B cell (primary cell): ENCODE measurements around the gene M1AP. TPM values are rescaled to one million over a fixed set of nuclear protein-coding genes. Genes with fewer than 3 reads are reported as not detected.
A peak's percentile ranks its signal among the peaks of the same experiment; 100 is the strongest.

Experiments used
- ATAC-seq: fragments of 200-7000 bp; cut with Tn5 transposase; one replicate; pipeline ENCODE4 v1.10.0; 2021; ENCODE audit warnings: low read depth, mild to moderate bottlenecking, moderate number of reproducible peaks, moderate library complexity
- CTCF ChIA-PET: fragments of 350-600 bp; sonication (Branson Sonifier 250); formaldehyde crosslinking; loops from one replicate; lab custom pipeline; 2021; ENCODE audit warnings: antibody characterized with exemption, inconsistent platforms; lab: Charles Lee
- POLR2A ChIA-PET: fragments of 350-600 bp; sonication (Branson Sonifier 250); formaldehyde crosslinking; loops from one replicate; lab custom pipeline; 2021; ENCODE audit warnings: antibody characterized with exemption; lab: Charles Lee
- DNase-seq: peaks from one replicate; pipeline ENCODE4 v3.0.0; 2013
- H2AFZ ChIP-seq: 2 replicates; pipeline ENCODE4 v1.6.1; 2012; ENCODE audit warnings: mild to moderate bottlenecking, low read depth, low read length; ENCODE audit not compliant: insufficient read depth, poor library complexity, severe bottlenecking
- H3K27ac ChIP-seq, 2 donors: 1 replicate in 1 of 2; 2 replicates in 1 of 2; pipeline ENCODE4 v1.5.1; 2012 to 2013; ENCODE audit warnings: low read length in 2 of 2, mild to moderate bottlenecking in 2 of 2, moderate library complexity in 1 of 2
- H3K27me3 ChIP-seq, 4 experiments: fragments of 200-600 bp in 1 of 4; sonication (generic) in 1 of 4; replicated peaks in 1 of 4; 1 replicate in 2 of 4; 2 replicates in 2 of 4; pipeline versions ENCODE4 v1.6.1 to v1.7.0; 2013 to 2016; ENCODE audit warnings: low read length in 3 of 4, mild to moderate bottlenecking in 2 of 4, mixed read lengths in 1 of 4, moderate library complexity in 1 of 4; ENCODE audit not compliant: insufficient read depth in 4 of 4, control insufficient read depth in 3 of 4; ENCODE audit errors: control extremely low read depth in 1 of 4
- H3K36me3 ChIP-seq, 2 experiments: replicated peaks in 1 of 2; 1 replicate in 1 of 2; 2 replicates in 1 of 2; pipeline versions ENCODE4 v1.6.1 to v1.7.1; 2013; ENCODE audit warnings: low read length in 1 of 2; ENCODE audit not compliant: insufficient read depth in 2 of 2, control insufficient read depth in 1 of 2; ENCODE audit errors: control extremely low read depth in 1 of 2, extremely low read depth in 1 of 2
- H3K4me1 ChIP-seq, 2 donors: fragments of 200-600 bp in 1 of 2; sonication (generic) in 1 of 2; 1 replicate in 1 of 2; 2 replicates in 1 of 2; pipeline versions ENCODE4 v1.5.1 to v1.6.1; 2013 to 2017; ENCODE audit warnings: low read length in 2 of 2; ENCODE audit not compliant: control insufficient read depth in 2 of 2, insufficient read depth in 2 of 2
- H3K4me2 ChIP-seq: replicated peaks from 2 replicates; pipeline ENCODE3; 2012; ENCODE audit warnings: mild to moderate bottlenecking, low read depth, low read length; ENCODE audit not compliant: poor library complexity, severe bottlenecking
- H3K4me3 ChIP-seq, 5 experiments: fragments of 200-600 bp in 1 of 5; sonication (generic) in 1 of 5; 1 replicate in 3 of 5; 2 replicates in 2 of 5; pipeline versions ENCODE4 v1.5.1 to v1.7.0; 2011 to 2016; ENCODE audit warnings: low read length in 4 of 5, mild to moderate bottlenecking in 4 of 5, low read depth in 2 of 5, control low read depth in 1 of 5, moderate library complexity in 1 of 5; ENCODE audit not compliant: insufficient read depth in 1 of 5; ENCODE audit errors: control extremely low read depth in 1 of 5, extremely low read depth in 1 of 5
- H3K79me2 ChIP-seq: fragments of 200-600 bp; sonication (generic); one replicate; pipeline ENCODE4 v1.6.0; 2016; ENCODE audit warnings: low read length; ENCODE audit not compliant: control insufficient read depth, insufficient read depth
- H3K9ac ChIP-seq: fragments of 200-600 bp; sonication (generic); 2 replicates; pipeline ENCODE4 v1.6.1; 2017; ENCODE audit warnings: mild to moderate bottlenecking, low read length, moderate library complexity
- H3K9me3 ChIP-seq, 3 donors: one replicate each; pipeline versions ENCODE4 v1.6.1 to v1.7.1; 2013; ENCODE audit warnings: low read length in 2 of 3; ENCODE audit not compliant: control insufficient read depth in 2 of 3, insufficient read depth in 1 of 3; ENCODE audit errors: control extremely low read depth in 1 of 3
- H4K20me1 ChIP-seq: 2 replicates; pipeline ENCODE4 v1.6.0; 2012; ENCODE audit warnings: mild to moderate bottlenecking, low read length; ENCODE audit not compliant: insufficient read depth, control insufficient read depth, poor library complexity, severe bottlenecking
- H3K27ac Mint-ChIP-seq: one replicate; pipeline ENCODE4 v1.8.0; 2021; ENCODE audit warnings: mixed read lengths
- H3K27me3 Mint-ChIP-seq: one replicate; pipeline ENCODE4 v1.8.0; 2021; ENCODE audit warnings: mixed read lengths
- H3K4me1 Mint-ChIP-seq: one replicate; pipeline ENCODE4 v1.8.0; 2021; ENCODE audit warnings: mixed read lengths
- H3K4me3 Mint-ChIP-seq: one replicate; pipeline ENCODE4 v1.8.0; 2021; ENCODE audit warnings: mixed read lengths
- H3K9me3 Mint-ChIP-seq: one replicate; pipeline ENCODE4 v1.8.0; 2022; ENCODE audit warnings: mixed read lengths; ENCODE audit not compliant: insufficient read depth
- EZH2 ChIP-seq: IDR thresholded peaks from 2 replicates; pipeline ENCODE4 v1.6.1; 2012; ENCODE audit warnings: borderline replicate concordance, low read depth, mild to moderate bottlenecking, moderate library complexity, low read length; ENCODE audit not compliant: insufficient read depth, poor library complexity, severe bottlenecking
- WGBS: methylation state at CpG from one replicate; pipeline ENCODE4 v1.1.5; 2013; ENCODE audit warnings: missing lambda C conversion rate; ENCODE audit not compliant: insufficient coverage; 5-methylcytosine and 5-hydroxymethylcytosine counted together
- intact Hi-C: fragments of 100-400 bp; cut with micrococcal nuclease; formaldehyde crosslinking; loops from one replicate; pipeline ENCODE4 v1.10.0; 2022
- polyA plus RNA-seq: library from polyadenylated mRNA; depleted of rRNA; stranded (reverse); fragments of >200 nt; gene quantifications from 2 replicates; pipeline ENCODE4 v1.2.3, GENCODE V29; 2012
- total RNA-seq, 2 donors: library from RNA; stranded (reverse); fragments of 120-200 nt in 1 of 2; gene quantifications; 1 replicate in 1 of 2; 2 replicates in 1 of 2; pipeline versions ENCODE4 v1.2.3 to v1.2.4, GENCODE V29; 2013 to 2022
- TF ChIP-seq, protein P1 (sequence below): fragments of 200-600 bp; IDR thresholded peaks from one replicate; pipeline ENCODE4 v1.8.0; 2022; ENCODE audit warnings: antibody characterized with exemption, mild to moderate bottlenecking

The M1AP gene
- total and polyA plus RNA-seq, 2 donors (not counting 1 experiment from before 2014, with no cell fraction given): 0.15 TPM; not detected in 1

DNA sequence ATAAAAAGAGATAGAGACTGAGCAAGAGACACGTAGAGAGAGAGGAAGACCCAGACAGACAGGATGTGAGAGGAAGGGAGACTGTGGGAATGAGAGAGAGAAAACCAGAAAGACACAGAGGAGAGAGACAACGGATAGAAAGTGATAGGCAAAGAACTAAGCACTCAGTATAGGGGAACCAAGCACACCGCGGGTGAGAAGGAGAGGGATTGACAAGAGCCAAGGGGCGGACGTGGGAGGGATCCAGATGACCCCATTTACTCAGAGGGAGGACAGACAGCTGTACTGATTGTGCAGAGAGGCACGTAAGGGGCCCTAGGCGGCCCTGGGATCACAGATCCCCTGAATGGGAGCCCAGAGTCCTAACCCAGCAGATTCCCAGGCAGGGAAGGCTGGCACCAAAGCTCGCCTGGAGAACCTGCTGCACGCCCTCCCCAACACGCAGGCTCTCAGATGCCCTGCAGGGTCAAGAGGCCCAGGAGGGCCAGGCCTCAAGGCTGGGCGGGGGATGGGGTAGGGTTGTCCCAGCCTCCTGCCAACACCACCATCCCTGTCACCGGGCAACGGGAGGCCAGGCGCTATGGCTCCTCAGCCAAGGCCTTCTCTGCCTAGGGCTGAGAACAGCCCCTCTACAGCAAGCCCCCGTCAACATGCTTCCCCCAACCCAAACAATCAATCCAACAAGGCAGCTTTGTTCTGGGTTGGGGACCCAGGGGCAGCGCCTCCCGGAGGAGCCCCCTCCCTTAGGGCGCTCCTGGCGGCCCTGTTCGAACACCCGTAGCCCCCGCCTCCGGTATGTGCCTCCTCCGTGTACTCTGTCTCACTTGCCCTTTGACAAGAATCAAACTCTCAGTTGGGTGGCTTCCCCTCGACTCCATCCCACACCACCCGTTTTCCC is 95.0 kb downstream of the M1AP start:
- Histone ChIP-seq H3K4me2 (peak overlapping the region; percentile 97), H3K27ac (peak overlapping the region in 1 of 2 donors; percentile 76), H3K9ac (peak overlapping the region; percentile 96), H3K4me3 (peak overlapping the region in 2 of 5 experiments; percentile 73 to 99), H3K79me2 (peaks cover 11% of the 10 kb centered on the region), H3K27me3 (peaks cover 0 to 22% (median 13%) of the 10 kb centered on the region in 4 experiments), H3K36me3 (peaks cover 0 to 15% of the 10 kb centered on the region in 2 experiments), H4K20me1 (peaks cover 15% of the 10 kb centered on the region), H2AFZ (peak overlapping the region; percentile 97), H3K9me3 (no peaks in the 10 kb centered on the region), H3K4me1 (peaks cover 23 to 45% of the 10 kb centered on the region in 2 donors)
- intact Hi-C loops: loop anchor here (10.0 kb wide), 1 partner anchor 158 kb away; no protein-coding TSS in a partner anchor
- CTCF ChIA-PET: interaction anchor here (1.5 kb wide), 1 partner anchor 47 kb away, joined by 4 read pairs; no protein-coding TSS in a partner anchor
- H3K27ac Mint-ChIP-seq: peak overlapping the region; percentile 83
- DNase-seq (peak; percentile 35), ATAC-seq (no peak)
- POLR2A ChIA-PET: interaction anchor here (1.0 kb wide), 1 partner anchor 22 kb away, joined by 4 read pairs; no protein-coding TSS in a partner anchor
- no peak for TF ChIP-seq EZH2
- TF ChIP-seq, protein P1, sequence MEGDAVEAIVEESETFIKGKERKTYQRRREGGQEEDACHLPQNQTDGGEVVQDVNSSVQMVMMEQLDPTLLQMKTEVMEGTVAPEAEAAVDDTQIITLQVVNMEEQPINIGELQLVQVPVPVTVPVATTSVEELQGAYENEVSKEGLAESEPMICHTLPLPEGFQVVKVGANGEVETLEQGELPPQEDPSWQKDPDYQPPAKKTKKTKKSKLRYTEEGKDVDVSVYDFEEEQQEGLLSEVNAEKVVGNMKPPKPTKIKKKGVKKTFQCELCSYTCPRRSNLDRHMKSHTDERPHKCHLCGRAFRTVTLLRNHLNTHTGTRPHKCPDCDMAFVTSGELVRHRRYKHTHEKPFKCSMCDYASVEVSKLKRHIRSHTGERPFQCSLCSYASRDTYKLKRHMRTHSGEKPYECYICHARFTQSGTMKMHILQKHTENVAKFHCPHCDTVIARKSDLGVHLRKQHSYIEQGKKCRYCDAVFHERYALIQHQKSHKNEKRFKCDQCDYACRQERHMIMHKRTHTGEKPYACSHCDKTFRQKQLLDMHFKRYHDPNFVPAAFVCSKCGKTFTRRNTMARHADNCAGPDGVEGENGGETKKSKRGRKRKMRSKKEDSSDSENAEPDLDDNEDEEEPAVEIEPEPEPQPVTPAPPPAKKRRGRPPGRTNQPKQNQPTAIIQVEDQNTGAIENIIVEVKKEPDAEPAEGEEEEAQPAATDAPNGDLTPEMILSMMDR: no peak
- H3K4me1 Mint-ChIP-seq: peaks cover 28% of the 10 kb centered on the region
- WGBS: 90% methylated on average over 24 of the region's 27 CpGs
- no peaks in the 10 kb centered on the region for H3K9me3 Mint-ChIP-seq
- H3K4me3 Mint-ChIP-seq: peak overlapping the region; percentile 72
- peaks cover 4% of the 10 kb centered on the region for H3K27me3 Mint-ChIP-seq
